Measurements from ENCODE around the gene GALNT1.

Gene GALNT1

GRCh38 chr18:35694808-35695207 is 113.3 kb downstream of the GALNT1 start:
- Mint-ChIP-seq H3K27ac (no peak overlapping the region), H3K27me3 (no peaks in the 10 kb centered on the region), H3K4me3 (no peak overlapping the region), H3K9me3 (ENCODE audit: low read depth) (no peaks in the 10 kb centered on the region), H3K4me1 (ENCODE audit: low read depth) (no peaks in the 10 kb centered on the region), H3K36me3 (peaks cover 23% of the 10 kb centered on the region)

- H3K27me3 Mint-ChIP-seq: no peaks in the 10 kb centered on the region
- no peak overlapping the region for H3K4me3 Mint-ChIP-seq
- H3K36me3 Mint-ChIP-seq: peaks cover 26% of the 10 kb centered on the region
- no peak overlapping the region for H3K27ac Mint-ChIP-seq
- H3K4me1 Mint-ChIP-seq (ENCODE audit: low read depth): no peaks in the 10 kb centered on the region
- H3K9me3 Mint-ChIP-seq (ENCODE audit: low read depth): no peaks in the 10 kb centered on the region
These were observed 113.8 kb downstream of the GALNT1 start for GRCh38 chr18:35695384-35695783.

GRCh38 chr18:35695803-35696202 is 114.3 kb downstream of the GALNT1 start:
- Mint-ChIP-seq H3K27me3 (no peaks in the 10 kb centered on the region), H3K36me3 (peaks cover 25% of the 10 kb centered on the region), H3K4me1 (ENCODE audit: low read depth) (no peaks in the 10 kb centered on the region)

GRCh38 chr18:35696307-35696706 is 114.8 kb downstream of the GALNT1 start:
- H3K36me3 Mint-ChIP-seq: peaks cover 24% of the 10 kb centered on the region
- H3K27ac Mint-ChIP-seq: no peak overlapping the region
- no peak overlapping the region for H3K4me3 Mint-ChIP-seq
- no peaks in the 10 kb centered on the region for H3K4me1 Mint-ChIP-seq (ENCODE audit: low read depth)
- no peaks in the 10 kb centered on the region for H3K9me3 Mint-ChIP-seq (ENCODE audit: low read depth)
- H3K27me3 Mint-ChIP-seq: no peaks in the 10 kb centered on the region

More at GRCh38 chr18:35695803-35696202, 114.3 kb downstream of the GALNT1 start:
- Mint-ChIP-seq H3K4me3 (no peak overlapping the region), H3K27ac (no peak overlapping the region), H3K9me3 (ENCODE audit: low read depth) (no peaks in the 10 kb centered on the region)

GRCh38 chr18:35697869-35698268 is 116.3 kb downstream of the GALNT1 start:
- Mint-ChIP-seq H3K9me3 (ENCODE audit: low read depth) (no peaks in the 10 kb centered on the region), H3K27ac (no peak overlapping the region), H3K27me3 (no peaks in the 10 kb centered on the region), H3K36me3 (peaks cover 27% of the 10 kb centered on the region), H3K4me3 (no peak overlapping the region), H3K4me1 (ENCODE audit: low read depth) (no peaks in the 10 kb centered on the region)

- Mint-ChIP-seq H3K4me1 (ENCODE audit: low read depth) (no peaks in the 10 kb centered on the region), H3K27me3 (no peaks in the 10 kb centered on the region), H3K27ac (no peak overlapping the region), H3K36me3 (peaks cover 27% of the 10 kb centered on the region), H3K9me3 (ENCODE audit: low read depth) (no peaks in the 10 kb centered on the region), H3K4me3 (no peak overlapping the region)
These were observed 121.6 kb downstream of the GALNT1 start for GRCh38 chr18:35703043-35703688.

GRCh38 chr18:35705988-35706387 is 124.4 kb downstream of the GALNT1 start:
- Mint-ChIP-seq H3K36me3 (peaks cover 28% of the 10 kb centered on the region), H3K27me3 (no peaks in the 10 kb centered on the region), H3K27ac (no peak overlapping the region), H3K9me3 (ENCODE audit: low read depth) (no peaks in the 10 kb centered on the region), H3K4me1 (ENCODE audit: low read depth) (no peaks in the 10 kb centered on the region), H3K4me3 (no peak overlapping the region)

- H3K36me3 Mint-ChIP-seq: peaks cover 36% of the 10 kb centered on the region
- no peak overlapping the region for H3K4me3 Mint-ChIP-seq
- H3K4me1 Mint-ChIP-seq (ENCODE audit: low read depth): no peaks in the 10 kb centered on the region
These were observed 125.7 kb downstream of the GALNT1 start for GRCh38 chr18:35707247-35707646.

GRCh38 chr18:35707674-35708073 is 126.1 kb downstream of the GALNT1 start:
- Mint-ChIP-seq H3K9me3 (ENCODE audit: low read depth) (peaks cover 4% of the 10 kb centered on the region), H3K27me3 (no peaks in the 10 kb centered on the region), H3K27ac (no peak overlapping the region), H3K4me3 (no peak overlapping the region), H3K36me3 (peaks cover 38% of the 10 kb centered on the region), H3K4me1 (ENCODE audit: low read depth) (no peaks in the 10 kb centered on the region)

More at GRCh38 chr18:35707247-35707646, 125.7 kb downstream of the GALNT1 start:
- peaks cover under 1% of the 10 kb centered on the region for H3K9me3 Mint-ChIP-seq (ENCODE audit: low read depth)
- no peak overlapping the region for H3K27ac Mint-ChIP-seq
- no peaks in the 10 kb centered on the region for H3K27me3 Mint-ChIP-seq

GRCh38 chr18:35710581-35710980 is 129.0 kb downstream of the GALNT1 start:
- Mint-ChIP-seq H3K4me3 (no peak overlapping the region), H3K36me3 (peaks cover 38% of the 10 kb centered on the region)

GRCh38 chr18:35711227-35711626 is 129.7 kb downstream of the GALNT1 start:
- Mint-ChIP-seq H3K27ac (no peak overlapping the region), H3K4me3 (no peak overlapping the region), H3K9me3 (ENCODE audit: low read depth) (peaks cover 11% of the 10 kb centered on the region), H3K36me3 (peaks cover 36% of the 10 kb centered on the region), H3K4me1 (ENCODE audit: low read depth) (no peaks in the 10 kb centered on the region), H3K27me3 (no peaks in the 10 kb centered on the region)

More at GRCh38 chr18:35710581-35710980, 129.0 kb downstream of the GALNT1 start:
- H3K27me3 Mint-ChIP-seq: no peaks in the 10 kb centered on the region
- H3K9me3 Mint-ChIP-seq (ENCODE audit: low read depth): peaks cover 11% of the 10 kb centered on the region
- no peaks in the 10 kb centered on the region for H3K4me1 Mint-ChIP-seq (ENCODE audit: low read depth)
- H3K27ac Mint-ChIP-seq: no peak overlapping the region

- Mint-ChIP-seq H3K36me3 (peaks cover 29% of the 10 kb centered on the region), H3K4me1 (ENCODE audit: low read depth) (no peaks in the 10 kb centered on the region), H3K9me3 (ENCODE audit: low read depth) (peaks cover 24% of the 10 kb centered on the region), H3K4me3 (no peak overlapping the region), H3K27ac (no peak overlapping the region), H3K27me3 (no peaks in the 10 kb centered on the region)
These were observed 132.0 kb downstream of the GALNT1 start for GRCh38 chr18:35713545-35713944.

GRCh38 chr18:35714539-35714938 is 133.0 kb downstream of the GALNT1 start:
- peaks cover 24% of the 10 kb centered on the region for H3K36me3 Mint-ChIP-seq
- peaks cover 33% of the 10 kb centered on the region for H3K9me3 Mint-ChIP-seq (ENCODE audit: low read depth)
- no peak overlapping the region for H3K27ac Mint-ChIP-seq
- no peaks in the 10 kb centered on the region for H3K4me1 Mint-ChIP-seq (ENCODE audit: low read depth)
- H3K27me3 Mint-ChIP-seq: no peaks in the 10 kb centered on the region
- no peak overlapping the region for H3K4me3 Mint-ChIP-seq

- peaks cover 35% of the 10 kb centered on the region for H3K9me3 Mint-ChIP-seq (ENCODE audit: low read depth)
- H3K27ac Mint-ChIP-seq: no peak overlapping the region
- no peaks in the 10 kb centered on the region for H3K27me3 Mint-ChIP-seq
- H3K4me1 Mint-ChIP-seq (ENCODE audit: low read depth): no peaks in the 10 kb centered on the region
- peaks cover 20% of the 10 kb centered on the region for H3K36me3 Mint-ChIP-seq
- no peak overlapping the region for H3K4me3 Mint-ChIP-seq
These were observed 133.6 kb downstream of the GALNT1 start for GRCh38 chr18:35715139-35715538.

- Mint-ChIP-seq H3K27ac (no peak overlapping the region), H3K9me3 (ENCODE audit: low read depth) (peaks cover 35% of the 10 kb centered on the region)
These were observed 134.8 kb downstream of the GALNT1 start for GRCh38 chr18:35716169-35716831.

GRCh38 chr18:35717182-35717581 is 135.6 kb downstream of the GALNT1 start:
- H3K9me3 Mint-ChIP-seq (ENCODE audit: low read depth): peaks cover 35% of the 10 kb centered on the region
- no peaks in the 10 kb centered on the region for H3K4me1 Mint-ChIP-seq (ENCODE audit: low read depth)
- peaks cover 3% of the 10 kb centered on the region for H3K27me3 Mint-ChIP-seq
- no peak overlapping the region for H3K27ac Mint-ChIP-seq
- peaks cover 13% of the 10 kb centered on the region for H3K36me3 Mint-ChIP-seq
- H3K4me3 Mint-ChIP-seq: no peak overlapping the region

More at GRCh38 chr18:35716169-35716831, 134.8 kb downstream of the GALNT1 start:
- H3K36me3 Mint-ChIP-seq: peaks cover 18% of the 10 kb centered on the region
- no peaks in the 10 kb centered on the region for H3K4me1 Mint-ChIP-seq (ENCODE audit: low read depth)
- H3K27me3 Mint-ChIP-seq: peaks cover 3% of the 10 kb centered on the region
- H3K4me3 Mint-ChIP-seq: no peak overlapping the region
